Stimulated activated CD8-positive, alpha-beta memory T cell treated with anti-CD3 and anti-CD28 coated beads, Interleukin-4, amount 100 ng/mL, for 24 hours (primary cell): Measurements from ENCODE around the gene DLGAP4.

Experiments
- DNase-seq: peaks from one replicate; pipeline ENCODE4 v3.0.0-alpha.2; 2020; ENCODE audit warnings: low read depth

The DLGAP4 gene

DNA sequence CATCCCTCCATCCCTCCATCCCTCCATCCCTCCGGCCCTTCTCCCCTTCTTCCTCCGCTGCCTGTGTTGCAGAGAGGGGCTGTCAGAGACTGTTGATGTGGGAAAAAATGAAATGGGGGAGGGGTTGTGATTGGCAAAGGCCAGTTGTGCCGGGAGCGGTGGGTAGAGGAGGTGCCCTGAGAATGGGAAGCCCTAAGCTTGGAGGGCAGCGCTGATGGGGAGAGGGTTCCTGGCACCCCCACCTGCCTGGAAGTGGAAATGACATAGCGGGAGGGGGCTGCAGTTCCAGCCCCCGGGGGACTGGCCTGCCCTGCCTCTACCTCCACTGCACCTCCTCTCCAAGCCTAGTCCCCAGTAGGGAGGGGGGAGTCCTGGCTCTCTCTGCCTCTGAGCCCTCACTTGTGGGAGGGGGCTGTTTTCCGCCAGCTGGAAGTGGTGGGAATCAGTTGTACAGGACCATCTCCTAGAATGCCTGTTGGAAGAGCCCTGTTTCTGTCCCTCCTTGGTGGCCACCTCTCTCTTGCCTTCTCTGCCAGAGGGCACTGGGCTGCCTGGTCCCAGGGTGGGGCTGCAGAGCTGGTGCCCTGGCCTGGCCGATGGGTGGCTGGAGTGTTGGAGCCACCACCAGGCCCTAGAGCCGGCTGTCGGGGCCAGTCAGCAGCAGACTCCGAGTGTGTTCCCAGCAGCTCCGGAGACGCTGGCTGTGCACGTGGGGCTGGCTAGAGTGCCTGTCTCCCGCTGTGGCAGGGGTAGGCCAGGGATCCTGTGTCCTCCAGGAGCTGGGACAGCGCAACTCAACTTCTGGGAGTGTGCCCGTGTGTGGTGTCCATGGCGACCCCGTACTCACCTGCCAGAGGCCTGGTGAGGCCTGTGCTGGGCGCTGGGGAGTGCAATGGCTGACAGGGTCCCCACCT, 1.5 kb downstream of the DLGAP4 start:
- DNase-seq, result no peak

DNA sequence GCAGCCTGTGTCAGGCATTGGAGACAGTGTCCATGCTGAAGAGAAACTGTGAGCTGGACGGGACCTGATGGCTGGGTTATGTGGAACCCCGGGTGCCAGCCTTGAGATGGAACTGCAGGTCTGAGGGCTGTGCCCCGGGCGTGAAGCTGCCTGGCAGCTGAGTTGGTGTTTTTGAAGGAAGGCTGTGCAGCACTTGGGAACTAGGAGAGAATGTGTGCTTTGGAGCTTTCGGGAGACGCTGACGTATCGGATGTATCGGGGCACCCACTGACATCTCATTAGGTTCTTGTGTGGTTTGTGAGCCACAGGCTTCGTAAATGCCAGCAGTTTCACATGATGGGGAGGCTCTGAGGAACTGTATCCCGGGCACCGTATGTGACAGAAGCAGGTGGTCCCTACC, 2.2 kb downstream of the DLGAP4 start:
- DNase-seq, result no peak

DNA sequence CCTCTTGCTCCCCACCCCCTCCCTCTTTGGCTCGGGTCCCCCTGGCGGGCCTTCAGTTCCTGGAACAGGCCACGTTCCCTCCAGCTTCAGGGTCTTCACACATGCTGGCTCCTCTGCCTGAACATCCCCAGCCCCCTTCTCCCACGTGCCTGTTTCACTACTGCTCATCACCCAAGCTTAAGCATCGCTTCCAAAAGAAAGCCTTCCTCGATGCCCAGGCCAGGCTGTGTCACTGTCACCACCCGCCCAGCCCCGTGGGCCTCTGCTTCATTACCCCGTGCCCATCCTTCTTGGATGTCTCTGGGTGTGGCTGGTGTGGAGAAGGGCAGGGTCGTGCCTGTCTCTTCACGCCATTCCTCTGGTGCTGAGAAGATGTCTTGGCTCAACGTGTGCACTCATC, 2.8 kb downstream of the DLGAP4 start:
- no peak for DNase-seq

DNA sequence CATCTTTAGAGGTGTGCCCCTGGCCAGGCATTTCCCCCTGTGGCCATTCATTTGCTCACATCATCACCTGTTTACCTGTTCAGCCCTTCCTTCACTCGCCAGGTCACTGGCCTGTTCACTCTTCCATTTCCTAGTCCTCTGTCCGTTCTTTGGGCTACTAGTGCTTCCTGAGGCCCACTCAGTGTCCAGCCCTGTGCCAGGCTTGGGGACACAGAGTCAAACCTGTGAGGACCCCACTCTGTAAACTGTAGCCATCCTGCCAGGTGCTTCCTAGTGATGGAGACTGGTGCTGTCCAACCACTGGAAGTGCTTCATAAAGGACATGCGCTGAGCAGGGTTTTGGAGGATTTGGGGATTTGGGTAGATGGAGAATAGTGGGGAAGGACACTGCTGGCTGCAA, 3.5 kb downstream of the DLGAP4 start:
- DNase-seq, result no peak

DNA sequence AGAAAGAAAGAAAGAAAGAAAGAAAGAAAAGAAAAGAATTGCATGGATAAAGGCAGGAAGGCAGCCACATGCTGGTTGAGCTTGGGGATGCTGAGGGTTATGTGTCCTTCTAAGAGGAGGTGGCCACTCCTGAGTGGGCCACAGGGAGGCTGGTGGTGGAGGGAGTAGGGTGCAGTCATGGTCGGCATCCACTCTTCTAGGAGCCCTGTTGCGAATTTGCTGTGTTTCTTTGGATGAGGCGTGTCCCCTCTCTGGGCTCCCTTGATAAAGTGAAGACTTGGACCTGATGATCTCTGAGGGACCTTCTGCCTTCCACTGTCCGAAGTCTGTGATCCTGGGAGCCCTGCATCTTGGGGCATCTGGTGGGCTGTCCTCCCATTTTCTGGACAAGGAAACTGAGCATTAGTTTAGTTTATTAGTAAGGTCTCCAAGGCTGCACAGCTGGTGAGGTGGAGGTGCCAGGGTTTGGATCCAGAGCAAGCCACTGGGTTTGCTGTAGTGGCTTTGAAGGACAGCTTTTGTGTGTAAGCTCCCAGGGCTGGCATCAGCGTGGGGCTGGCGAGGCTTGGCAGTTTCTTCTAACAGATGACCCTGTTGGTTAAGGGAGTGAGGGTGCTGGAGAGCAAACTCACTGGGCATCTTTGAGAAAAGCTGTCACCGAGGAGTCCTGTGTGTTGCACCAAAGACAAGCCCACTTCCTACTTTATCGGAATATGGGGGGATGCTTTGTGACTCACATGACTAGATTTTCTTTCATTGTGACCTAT, 4.3 kb downstream of the DLGAP4 start:
- no peak for DNase-seq

DNA sequence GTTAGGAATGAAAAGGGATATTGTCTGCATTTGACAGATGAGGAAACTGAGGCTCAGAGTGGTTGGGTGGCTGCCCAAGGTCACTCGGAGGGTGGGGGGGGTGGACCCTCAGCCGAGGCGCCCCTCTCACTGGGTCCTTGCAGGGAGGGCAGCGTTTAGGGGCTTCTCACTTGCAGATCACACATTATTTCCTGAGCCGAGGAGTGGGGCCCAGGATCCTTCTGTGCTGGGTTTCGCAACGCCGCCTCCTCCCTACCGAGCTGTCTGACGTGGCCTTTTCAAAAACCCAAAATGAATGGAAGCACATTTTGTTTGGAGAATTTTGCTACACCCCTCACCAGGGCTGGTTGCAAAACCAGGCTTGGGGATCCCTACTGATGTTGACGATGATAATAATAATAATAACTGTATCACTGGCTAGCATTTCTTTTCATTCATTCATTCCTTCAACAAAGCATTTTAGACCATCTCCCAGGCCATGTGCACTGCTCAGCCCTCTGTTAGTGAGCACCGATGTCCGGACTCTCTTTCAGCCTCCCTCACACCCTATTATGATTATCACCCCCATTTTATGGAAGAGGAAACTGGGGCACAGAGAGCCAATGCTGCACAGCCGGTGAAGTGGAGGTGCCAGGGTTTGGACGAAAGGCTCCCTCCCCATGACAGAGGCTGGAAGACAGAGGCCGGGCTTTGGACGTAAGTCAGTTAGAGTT, 5.2 kb downstream of the DLGAP4 start:
- DNase-seq, result no peak

DNA sequence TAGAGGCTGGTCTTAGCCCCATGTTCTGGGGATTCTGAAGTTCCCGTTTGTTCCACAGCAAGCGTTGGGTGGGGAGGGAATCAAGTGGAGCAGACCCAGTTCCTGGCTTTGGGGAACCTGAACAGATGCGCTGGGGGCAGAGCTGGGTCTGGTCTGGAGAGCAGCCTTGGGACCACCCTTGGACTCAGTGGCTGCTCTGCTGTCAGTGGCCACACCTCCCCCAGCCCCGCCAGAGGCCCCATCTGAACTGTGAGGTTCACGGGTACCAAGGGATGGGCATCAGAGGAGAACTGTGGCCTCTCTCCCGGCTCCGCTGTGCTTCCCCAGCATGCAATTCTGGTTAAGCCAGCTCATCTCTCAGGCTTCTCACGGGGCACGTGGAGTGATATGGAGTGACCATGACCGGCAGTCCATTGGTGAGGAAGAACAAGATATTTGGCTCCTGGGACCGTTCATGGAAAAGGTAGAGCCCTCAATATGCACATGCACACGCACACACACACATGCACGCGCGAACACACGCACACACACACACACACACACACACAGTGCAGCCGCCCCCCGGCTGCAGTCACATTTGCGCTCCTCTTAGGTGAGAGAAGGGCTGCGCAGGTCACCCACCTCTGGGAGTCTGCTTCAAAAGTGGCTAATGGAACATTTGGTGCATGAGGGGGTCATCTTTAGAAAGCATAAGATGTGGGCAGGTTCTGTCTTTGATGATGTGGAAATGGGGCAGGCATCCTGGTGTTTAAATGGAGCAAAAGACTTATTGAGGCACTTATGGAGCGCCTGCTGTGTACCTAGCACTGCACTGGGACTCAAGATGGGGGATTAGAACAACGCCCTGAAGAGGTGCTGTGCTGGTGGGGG, 6.0 kb downstream of the DLGAP4 start:
- DNase-seq, result no peak

DNA sequence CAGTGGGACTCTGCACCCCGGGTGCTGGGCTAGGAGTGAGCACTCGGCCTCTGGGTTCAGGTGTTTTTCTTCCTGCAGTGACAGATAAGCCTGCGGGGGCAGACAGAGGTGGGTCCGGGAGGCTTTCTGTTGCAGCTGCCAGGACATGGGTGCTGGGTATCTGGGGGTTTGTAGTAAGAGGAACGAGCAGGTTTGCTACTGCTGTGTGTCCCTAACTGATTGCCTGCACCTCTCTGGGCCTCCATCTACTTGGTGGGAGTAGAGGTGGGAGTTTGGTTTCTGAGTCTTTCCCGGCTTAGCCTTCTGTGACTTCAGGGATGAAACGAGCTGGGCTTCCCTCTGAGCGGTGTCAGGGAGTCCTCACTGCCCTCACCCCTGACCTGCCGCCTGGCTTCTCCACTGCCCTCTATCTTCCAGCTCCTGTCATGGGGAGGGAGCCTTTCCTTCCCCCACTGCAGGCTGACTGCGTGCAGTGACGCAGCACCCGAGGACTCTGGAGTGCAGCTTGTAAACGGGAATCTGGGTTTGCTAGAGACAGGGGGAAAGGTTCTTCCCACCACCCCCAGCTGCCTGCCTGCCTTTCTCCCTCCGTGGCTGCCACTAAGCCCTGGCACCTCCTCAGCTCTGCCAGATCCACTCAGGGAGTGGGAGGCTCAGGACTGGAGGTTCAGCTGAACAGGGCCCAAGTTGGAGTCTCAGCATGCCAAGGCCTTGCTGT, 6.7 kb downstream of the DLGAP4 start:
- no peak for DNase-seq

DNA sequence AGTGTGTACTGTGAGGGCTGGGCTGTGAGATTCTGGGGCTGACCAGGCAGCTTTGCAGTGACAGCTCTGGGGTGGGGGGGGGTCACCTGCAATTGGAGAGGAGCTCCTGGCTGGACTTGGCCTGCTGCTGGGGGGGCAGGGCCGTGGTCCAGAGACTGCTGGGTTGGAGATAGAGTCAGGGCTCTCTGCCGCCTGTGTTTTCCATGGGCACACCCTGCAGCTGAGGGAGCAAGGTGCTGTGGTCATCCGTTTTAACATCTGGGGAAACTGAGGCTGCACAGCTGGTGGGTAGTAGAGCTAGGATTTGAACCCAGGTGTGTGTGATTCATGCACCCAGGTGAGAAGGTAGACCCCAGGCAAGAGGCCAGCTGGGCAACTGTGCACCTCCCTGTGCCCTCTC, 7.3 kb downstream of the DLGAP4 start:
- DNase-seq, result no peak

DNA sequence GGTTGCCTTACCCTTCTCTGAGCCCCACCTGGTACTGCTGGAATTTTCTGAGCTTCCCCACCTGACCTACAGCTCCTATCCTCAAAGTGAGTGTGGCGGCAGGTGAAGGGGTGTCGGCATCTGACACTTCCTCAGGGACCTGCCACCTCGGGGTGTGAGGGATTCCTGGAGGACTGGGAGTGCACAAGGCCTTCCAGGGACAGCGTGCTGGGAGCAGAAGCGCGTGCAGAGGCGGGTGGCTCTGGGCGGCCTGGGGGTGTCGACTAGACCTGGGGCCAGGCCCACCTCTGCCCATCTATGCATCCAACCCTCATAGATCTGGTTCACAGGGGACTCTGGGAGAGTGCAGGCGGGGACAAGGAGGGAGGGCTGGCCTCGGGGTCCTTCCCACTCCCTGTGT, 7.8 kb downstream of the DLGAP4 start:
- no peak for DNase-seq

DNA sequence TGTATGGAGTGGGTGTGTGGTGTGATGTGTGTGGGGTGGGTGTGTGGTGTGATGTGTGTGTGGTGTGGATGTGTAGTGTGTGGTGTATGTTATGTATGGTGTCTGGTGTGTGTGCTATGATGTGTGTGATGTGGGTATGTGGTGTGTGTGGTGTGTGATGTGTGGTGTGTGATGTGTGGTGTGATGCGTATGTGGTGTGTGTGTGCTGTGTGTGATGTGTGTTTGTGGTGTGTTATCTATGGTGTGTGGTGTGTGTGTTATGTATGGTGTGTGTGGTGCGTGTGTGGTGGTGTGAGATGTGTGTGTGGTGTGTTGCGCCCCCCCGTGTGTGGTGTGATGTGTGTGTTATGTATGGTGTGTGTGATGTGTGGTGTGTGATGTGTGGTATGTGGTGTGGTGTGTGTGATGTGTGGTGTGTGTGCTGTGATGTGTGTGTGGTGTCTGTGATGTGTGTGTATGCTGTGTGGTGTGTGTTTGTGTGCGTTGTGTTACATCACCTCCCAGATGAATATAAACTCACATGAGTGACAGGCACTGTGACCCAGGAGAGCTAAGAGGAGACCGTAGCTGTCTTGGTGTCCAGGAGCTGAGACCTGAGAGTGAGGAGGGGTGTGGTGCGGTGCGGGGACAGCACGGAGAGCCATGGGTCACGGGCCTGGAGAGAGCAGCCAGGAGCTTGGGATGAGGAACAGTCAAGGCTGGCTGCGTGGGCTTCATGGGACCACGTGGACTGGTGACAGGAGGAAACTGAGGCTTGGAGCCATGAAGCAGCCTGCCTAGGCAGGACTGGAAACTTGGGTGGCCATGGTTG, 8.8 kb downstream of the DLGAP4 start:
- DNase-seq, result no peak

DNA sequence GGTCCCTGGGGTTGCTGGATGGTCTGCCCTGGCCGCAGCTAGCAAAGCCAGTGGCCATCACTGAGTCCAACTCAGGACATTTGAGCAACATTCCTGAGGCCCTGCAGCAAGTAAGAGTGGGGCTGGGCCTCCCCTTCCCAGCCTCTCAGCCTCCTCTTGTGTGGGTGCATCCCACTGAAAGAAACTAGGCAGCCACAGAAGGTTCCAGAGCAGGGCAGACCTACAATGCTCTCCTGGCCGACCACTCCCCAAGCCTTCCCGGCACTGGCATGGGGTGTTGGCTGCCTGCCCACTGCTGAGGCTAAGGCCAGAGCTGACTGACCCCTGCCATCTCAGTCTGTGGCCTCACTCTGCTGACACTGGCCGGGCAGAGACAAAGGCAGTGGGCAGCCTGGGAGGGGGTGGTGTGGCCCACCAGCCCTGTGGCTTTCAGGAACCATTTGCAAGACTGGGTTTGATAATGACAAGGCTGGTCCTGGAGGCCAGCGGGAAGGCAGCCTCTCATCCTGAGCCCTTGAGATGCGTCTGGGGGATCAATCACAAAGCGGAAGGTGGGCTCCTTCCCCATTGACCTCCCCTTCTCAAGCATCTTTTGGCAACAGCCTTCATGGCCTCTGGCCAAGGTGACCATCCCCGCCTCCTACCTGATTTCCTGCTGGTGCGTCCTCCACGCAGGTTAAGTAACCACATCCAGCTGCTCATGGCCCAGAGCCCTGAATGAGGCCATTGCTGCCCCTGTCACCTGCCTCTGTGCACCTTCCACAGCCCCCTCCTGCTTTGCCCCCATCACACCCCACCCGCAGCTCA, 9.6 kb downstream of the DLGAP4 start:
- DNase-seq, result no peak

DNA sequence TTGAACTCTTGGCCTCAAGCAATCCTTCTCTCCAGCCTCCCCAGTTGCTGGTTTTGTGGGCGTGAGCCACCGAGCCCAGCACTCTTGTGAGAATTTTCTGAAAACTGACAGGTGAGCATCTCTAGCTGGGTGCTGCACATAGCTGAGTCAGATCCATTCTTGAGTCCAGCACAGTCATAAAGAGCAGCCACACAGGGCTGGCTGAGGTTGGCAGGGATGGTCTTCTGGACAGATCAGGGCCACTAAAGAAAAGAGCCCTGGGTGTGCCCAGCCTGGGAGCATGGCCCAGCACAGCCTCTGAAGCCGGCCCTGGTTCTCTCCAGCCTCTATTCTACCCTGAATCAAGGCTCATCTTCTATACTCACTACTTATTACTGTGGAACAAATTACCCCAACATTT, 11.5 kb downstream of the DLGAP4 start:
- DNase-seq, result no peak

DNA sequence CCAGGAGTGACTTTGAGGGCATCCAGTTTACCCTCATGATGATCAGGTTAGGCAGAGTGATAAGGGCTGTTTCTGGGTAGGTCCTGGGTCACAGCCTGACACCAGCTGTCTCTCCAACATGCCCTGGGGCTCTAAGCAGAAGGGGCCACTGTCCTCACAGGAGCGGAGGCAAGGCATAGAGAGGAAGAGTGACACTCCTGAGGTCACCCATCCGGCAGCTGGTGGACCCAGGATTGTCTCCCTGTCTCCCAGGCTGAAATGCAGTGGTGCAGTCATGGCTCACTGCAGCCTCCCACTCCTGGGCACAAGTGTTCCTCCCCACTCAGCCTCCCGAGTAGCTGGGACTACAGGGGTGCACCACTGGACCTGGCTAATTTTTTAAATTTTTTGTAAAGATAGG, 12.0 kb downstream of the DLGAP4 start:
- no peak for DNase-seq

DNA sequence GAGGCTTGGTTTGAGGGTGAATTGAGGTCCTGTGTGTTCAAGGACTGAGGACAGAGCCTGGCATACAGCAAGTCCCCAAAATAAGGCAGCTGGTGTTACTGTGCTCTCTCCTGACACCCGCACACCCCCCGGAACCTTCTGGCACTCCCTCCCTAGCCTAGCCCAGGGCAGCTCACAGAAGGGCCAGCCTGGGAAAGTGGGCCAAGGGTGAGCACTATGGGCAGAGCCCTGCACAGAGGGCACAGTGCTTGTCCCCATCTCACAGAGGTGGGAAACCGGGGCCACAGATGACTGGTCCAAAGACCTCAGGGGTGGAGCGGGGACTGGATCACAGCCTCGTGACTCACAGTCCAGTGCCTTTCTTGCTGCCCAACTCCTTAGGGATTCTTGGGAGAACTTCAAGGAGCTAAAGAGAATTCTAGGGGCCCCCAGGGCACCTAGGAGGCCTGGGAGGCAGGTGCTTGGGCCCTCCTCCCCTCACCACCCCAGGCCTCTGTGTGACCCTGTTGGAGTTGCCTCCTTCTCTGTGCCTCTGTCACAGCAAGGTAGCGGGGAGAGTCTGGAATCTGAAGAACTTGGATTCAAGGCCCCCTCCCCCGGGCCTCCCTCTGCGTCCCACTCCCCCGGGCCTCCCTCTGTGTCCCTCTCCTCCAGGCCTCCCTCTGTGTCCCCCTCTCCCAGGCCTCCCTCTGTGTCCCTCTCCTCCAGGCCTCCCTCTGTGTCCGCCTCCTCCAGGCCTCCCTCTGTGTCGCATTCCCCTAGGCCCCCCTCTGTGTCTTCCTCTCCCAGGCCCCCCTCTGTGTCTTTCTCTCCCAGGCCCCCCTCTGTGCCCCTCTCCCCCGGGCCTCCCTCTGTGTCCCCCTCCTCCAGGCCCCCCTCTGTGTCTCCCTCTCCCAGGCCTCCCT, 13.5 kb downstream of the DLGAP4 start:
- no peak for DNase-seq

DNA sequence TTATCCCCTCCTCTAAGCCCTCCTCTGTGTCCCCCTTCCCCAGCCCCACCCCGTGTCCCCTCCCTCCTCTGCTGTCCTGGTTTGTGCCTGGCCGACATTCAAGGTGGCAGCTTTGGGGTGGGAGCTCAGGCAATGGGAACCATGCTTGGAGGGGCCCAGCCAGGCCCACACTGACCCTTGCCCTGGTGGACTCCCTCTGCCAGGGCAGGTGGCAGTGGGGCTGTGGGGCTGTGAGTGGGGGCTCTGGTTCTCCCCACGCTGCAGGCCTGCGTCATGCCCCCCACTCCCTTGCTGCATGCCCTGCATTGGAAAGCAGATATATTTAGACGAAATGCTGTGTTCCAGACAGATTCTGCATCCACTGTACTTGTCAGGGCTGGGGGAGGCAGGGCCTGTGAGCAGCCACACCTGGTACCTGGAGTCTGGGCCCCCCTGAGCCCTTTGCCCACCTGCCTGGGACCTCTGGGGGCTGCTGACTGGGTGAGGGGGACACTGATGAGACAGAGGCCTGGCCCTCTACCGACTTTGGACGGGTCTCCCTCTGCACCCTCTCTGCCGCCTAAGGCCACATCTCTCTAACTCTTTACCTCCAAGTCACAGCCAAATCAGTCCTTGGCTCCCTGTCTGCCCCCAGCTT, 14.2 kb downstream of the DLGAP4 start:
- no peak for DNase-seq

DNA sequence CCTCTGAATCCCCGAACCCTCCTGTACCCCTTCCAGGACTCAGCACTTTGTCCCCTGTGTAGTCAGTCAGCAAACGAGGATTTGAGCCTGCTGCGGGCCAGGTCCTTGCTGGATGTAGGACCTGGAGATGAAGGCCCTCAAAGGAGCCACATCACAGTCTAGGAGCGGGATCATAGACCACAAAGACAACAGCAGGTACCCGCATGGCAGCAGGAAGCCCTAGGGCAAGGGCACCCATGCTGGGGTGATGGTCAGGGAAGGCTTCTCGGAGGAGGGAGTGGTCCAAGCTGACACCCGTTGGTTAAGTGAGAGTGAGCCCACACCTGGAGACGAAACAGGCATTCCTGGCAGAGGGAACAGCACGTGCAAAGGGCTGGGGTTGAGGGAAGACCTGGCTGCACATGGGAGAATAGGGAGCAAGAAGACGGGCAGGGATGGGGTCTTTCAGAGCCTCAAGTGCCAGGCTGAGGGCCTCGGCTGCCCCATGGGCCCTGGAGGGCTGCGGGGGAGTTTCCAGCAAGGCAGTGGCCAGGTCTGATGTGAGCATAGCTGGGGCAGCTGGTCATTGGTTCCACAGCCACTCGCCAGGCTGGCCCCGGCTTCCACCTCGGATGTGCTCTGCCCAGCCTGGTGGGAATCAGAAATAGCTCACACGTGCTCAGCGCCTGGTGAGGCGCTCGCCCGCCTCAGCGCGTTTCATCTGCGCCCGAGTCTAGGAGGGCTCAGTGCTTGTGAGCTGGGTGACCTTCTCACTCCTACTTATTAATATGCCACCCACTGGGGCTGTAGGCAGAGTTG, 15.0 kb downstream of the DLGAP4 start:
- no peak for DNase-seq
